HG02798 (cell line): ENCODE measurements around the gene ATP1B1.
A peak's percentile ranks its signal among the peaks of the same experiment; 100 is the strongest.

Source experiments
- ATAC-seq: cut with Tn5 transposase; IDR thresholded peaks from one replicate; pipeline ENCODE4 v1.9.1; 2021; ENCODE audit warnings: mild to moderate bottlenecking; ENCODE audit not compliant: unreplicated experiment, poor library complexity

Gene ATP1B1

GRCh38 chr1:169092399-169092798 lies 14.1 kb upstream of the ATP1B1 start:
- no peak for ATAC-seq

GRCh38 chr1:169094897-169095569 lies 11.5 kb upstream of the ATP1B1 start:
- ATAC-seq: no peak

DNA sequence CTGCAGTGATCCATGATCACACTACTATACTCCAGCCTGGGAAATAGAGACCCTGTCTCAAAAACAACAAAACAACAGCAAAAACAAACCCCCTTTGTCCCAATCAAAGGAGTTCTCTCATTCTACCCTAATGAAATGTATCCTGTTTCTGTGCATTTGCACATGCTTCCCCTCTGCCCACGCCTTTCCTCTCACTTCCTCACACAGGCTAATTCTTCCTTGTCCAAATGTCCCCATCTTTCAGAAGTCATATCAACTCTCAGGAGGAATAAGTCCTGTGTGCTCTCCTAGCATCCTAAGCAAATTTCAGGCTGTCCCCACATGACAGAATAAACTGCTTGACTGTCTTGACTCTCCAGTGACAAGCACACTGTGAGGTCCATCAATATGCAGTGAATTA lies 8.1 kb upstream of the ATP1B1 start:
- no peak for ATAC-seq

- no peak for ATAC-seq
These were observed 6.9 kb upstream of the ATP1B1 start for GRCh38 chr1:169099561-169099960.

- no peak for ATAC-seq
These were observed 6.3 kb upstream of the ATP1B1 start for GRCh38 chr1:169100208-169100607.

DNA sequence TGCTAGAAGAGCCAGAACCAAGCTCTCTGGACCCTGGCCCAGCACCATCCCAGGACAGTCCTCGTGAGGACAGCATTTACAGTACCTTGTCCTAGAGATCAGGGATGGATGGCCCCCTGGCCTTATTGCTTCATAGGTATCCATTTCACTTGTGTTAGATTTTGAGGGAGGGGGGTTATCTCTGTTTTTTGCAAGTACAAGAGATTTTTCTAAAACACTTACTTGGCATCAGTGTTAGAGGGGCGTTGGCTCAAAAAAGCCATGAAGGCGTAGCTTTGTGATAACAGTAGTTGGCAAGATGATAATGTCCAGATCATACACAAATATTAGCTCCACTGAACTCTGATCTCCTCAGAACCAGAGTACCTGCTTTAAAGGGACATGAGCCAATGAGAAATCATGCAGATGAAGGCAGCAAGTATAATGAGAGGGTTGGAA lies 5.8 kb upstream of the ATP1B1 start:
- ATAC-seq: no peak

DNA sequence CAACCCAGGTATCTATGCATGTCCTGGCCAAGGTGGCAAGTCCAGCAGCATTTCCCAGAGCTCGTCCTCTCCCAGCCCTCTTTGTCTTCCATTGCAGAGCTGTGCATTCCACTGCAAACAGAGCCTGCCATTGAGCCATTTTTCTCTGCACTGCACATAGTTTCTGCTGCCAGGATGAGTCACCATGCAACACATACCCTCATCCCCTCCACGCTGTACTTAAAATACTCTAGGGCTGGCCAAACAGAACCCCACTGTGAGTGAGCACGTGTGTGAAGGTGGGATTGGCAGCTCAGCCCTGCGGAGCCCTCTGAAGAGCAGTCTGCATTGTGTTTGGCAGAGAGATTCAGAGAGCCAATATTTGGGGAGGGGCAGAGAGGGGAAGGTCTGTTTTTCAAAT lies 3.9 kb upstream of the ATP1B1 start:
- ATAC-seq: no peak

DNA sequence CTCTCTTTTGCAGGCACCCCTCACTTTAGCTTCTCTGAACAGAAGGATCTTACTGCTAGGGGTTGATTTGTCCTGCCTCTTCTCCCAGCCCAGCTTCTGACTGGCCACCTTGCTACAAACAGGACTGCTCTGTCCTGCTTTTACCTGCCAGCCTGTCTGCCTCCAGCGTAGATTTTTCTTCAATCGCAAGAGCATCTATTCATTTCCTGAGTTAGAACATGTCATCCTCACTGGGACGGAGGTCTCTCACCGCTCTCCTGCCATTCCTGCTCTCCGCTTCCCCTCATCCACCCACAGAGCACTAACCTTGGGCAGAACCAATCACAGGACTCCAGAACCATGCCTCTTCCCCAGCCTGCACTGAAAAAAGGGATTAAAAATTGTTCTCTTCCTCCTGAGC lies 3.5 kb upstream of the ATP1B1 start:
- no peak for ATAC-seq

DNA sequence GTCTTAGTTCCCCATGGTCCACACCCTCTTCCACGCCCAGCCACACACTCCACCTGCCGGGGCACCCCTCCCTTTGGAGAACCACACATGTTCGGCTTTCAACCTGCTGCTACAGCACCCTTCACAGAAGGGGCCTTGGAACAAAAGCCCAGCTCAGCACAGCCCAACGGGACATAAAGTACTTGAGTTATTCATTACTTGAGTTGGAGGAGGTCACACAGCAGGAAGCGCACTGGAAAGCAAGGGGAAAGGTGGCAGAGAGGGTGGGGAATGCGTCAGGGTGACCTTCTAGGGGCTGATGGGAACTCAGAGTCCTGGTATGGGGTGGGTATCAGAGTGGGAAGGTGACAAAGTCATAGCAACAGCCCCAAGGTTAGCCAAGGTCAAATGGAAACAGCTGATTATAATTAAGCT lies 3.0 kb upstream of the ATP1B1 start:
- no peak for ATAC-seq

GRCh38 chr1:169105087-169105433 lies 1.4 kb upstream of the ATP1B1 start:
- ATAC-seq: no peak

- ATAC-seq: peak; percentile 37
These were observed 926 bp upstream of the ATP1B1 start for GRCh38 chr1:169105434-169106094.

DNA sequence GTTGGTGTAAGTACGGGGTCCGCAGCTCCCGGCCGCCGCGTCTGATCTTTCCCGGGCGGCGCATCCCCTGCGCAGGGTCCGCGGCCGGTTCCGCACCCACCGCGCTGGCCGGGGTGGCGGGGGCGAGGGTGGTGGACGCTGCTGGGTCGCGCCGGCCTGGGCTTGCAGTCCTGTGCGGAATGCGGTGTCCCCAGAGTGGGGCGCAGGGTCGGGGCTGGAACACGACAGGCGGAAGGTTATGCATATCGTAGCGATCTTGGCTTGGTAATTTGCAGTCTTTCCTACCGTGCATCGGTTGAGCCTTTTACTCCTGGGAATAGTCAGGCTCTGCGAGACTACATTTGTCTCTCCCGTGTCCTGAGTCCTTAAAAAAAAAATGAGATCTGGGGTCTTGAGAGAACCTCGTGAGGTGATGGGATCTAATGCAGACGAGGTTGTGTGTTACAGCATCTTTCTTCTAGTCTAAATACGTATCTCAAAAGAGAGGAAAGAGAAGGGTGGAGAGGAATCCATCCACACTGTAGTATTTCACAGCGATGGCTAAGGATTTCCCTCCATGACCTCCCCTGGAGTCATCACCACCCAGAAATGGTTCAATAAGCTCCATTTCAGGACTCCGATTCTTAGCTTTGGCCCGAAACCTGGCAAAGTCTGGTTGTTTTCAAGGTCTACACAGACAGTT lies 572 bp downstream of the ATP1B1 start:
- peak; percentile 2 for ATAC-seq

DNA sequence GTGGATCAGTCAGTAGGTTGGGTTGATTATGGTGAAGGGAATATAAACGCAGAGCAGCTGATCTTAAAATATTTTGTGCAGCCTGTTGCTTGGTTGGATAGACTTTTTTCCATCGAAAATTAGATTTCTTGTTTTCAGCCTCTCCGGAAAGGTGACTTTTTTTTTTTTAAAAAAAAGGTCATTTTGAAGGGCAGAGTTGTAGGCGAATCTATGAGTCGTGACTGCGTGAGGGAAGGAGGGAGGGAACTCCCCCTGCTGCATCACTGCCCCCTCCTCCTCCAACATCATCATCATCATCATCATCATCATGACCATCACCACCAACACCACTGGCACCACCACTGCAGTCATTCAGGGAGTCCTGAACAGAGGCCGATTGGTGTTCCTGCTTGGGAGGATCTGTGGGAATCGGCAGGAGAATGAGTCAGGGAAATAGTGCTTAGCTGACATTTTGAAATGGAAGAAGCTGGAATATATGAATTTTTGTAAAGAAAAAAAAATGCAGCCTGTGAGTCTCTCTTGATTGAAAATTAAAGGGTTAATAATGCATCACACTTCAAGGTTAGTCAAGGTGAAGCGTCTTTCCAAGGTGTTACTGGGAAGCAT lies 1.2 kb downstream of the ATP1B1 start:
- ATAC-seq: no peak

DNA sequence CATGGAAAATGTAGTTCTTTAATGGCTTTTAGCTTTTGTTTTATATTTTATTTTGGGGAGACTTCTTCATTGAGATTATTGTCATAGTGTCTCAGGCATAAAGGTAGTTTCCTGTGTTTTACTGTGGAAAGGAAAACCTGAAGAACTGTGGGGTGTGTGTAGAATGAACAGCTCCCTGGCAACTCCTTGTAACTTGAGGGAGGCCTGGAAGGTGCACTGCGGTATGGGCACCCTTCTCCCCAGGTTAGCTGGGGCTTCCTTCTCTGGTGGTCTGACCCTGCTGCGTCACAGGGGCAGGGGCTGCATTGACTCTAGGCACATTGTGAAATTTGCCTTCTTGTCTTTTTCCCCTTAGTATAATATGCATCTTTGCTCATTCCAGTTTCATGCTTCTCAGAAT lies 1.7 kb downstream of the ATP1B1 start:
- ATAC-seq: no peak

- no peak for ATAC-seq
These were observed 2.5 kb downstream of the ATP1B1 start for GRCh38 chr1:169108863-169109560.

GRCh38 chr1:169109561-169110134 lies 3.2 kb downstream of the ATP1B1 start:
- no peak for ATAC-seq

DNA sequence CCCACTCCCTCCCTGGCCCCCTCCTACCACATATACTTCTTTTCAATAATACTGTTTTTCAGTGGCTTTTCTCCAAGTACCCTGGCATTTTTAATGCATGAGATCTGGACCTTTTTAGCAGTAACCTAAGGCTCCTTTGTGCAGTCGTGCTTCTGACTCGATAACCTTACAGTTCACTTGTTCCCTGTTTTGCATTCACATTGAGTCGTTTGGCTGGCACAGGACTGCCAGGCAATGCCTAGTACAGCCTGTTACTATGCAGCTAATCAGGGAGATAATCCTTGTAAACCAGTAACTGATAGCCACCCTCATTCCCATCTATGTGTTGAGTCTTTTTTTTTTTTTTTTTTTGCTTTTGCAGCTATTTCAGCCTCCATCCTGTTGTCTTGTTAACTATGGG lies 3.7 kb downstream of the ATP1B1 start:
- ATAC-seq: no peak

DNA sequence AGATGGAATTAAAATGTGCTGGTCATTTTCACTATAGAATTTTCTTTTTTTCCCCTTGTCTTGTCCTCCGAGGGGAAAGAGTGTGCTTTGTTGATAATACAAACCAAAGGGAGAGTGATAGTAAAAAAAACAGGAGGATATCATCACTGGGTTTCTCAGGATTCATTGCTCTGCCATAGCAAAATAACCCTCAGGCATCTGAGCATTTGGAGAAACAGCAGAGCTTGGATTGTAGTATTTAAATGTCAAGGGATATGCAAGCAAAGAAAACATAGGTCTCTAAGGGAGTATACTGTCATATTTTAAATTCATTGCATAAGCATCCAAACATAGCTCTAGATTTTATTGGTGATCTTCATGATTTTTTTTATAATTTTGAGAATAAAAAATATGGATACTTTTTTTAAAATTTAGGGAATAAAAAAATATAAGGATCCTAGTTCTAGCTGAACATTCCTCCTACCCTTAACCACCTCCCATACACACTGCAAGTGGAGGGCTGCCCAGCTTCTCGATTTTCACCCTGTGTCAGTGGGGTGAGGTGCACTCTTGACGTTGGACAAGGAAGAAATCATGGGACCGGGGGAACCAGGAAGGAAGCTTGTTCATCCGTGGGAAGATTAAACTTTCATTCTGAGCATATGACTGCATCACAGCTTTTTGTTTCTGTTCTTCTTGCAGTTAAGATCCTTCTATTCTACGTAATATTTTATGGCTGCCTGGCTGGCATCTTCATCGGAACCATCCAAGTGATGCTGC lies 4.4 kb downstream of the ATP1B1 start:
- no peak for ATAC-seq

GRCh38 chr1:169111472-169111871 lies 5.0 kb downstream of the ATP1B1 start:
- no peak for ATAC-seq

- no peak for ATAC-seq
These were observed 5.8 kb downstream of the ATP1B1 start for GRCh38 chr1:169112241-169112640.
